GM12801 (cell line): Measurements from ENCODE around the gene TMEM59.

Experiments
- TF ChIP-seq, protein P1 (sequence below): IDR thresholded peaks from one replicate; pipeline ENCODE4 v1.5.1; 2011; ENCODE audit warnings: control low read depth; ENCODE audit not compliant: insufficient read length; ENCODE audit errors: extremely low read depth

Gene TMEM59

DNA sequence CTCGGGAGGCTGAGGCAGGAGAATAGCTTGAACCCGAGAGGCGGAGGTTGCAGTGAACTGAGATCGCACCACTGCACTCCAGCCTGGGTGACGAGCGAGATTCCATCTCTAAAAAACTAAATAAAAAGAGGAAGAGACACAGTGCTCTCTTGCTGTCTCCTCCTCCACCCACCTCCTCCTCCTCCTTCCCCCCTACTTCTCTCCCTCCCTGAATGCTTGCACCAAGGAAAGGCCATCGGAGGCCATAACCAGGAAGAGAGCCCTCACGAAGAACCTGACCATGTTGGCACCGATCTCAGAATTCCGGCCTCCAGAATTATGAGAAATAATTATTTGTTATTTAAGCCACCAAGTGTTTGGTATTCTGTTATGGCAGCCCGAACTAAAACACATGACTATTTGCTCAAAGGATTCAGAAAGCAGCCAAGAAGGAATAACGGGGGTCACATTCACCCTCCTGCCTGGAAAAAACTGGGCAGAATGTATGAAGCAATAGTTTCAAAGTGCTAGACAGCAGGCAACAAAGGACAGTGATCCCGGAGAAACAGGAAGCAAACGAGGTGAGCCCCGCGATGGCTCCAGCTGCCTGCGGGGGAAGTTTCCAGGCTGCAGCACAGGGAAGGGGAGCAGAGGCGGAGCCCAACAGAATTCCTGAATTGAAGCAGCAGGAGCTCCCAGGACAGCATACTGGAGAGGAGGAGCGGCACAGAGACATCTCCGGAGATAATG lies 70.8 kb downstream of the TMEM59 start:
- TF ChIP-seq, protein P1, sequence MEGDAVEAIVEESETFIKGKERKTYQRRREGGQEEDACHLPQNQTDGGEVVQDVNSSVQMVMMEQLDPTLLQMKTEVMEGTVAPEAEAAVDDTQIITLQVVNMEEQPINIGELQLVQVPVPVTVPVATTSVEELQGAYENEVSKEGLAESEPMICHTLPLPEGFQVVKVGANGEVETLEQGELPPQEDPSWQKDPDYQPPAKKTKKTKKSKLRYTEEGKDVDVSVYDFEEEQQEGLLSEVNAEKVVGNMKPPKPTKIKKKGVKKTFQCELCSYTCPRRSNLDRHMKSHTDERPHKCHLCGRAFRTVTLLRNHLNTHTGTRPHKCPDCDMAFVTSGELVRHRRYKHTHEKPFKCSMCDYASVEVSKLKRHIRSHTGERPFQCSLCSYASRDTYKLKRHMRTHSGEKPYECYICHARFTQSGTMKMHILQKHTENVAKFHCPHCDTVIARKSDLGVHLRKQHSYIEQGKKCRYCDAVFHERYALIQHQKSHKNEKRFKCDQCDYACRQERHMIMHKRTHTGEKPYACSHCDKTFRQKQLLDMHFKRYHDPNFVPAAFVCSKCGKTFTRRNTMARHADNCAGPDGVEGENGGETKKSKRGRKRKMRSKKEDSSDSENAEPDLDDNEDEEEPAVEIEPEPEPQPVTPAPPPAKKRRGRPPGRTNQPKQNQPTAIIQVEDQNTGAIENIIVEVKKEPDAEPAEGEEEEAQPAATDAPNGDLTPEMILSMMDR, result no peak

DNA sequence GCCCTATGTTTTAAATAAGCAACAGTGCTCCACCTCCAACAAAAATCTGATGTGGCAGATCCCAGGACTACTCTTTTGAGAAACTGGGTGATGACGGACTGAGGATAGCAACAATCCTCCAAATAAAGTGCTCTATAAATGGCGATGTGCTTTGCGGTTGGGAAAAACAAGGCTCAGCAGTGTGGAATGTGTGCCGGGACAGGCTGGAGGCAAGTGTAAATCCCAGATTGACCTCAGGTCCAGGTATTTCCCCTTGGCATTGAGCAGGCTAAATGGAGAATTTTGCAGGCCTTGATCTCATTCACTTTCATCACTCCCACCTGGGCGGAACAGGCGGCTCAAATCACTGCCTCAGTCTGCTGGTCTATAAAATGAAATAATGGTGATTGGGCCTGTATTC lies 71.8 kb downstream of the TMEM59 start:
- TF ChIP-seq, protein P1, result no peak

DNA sequence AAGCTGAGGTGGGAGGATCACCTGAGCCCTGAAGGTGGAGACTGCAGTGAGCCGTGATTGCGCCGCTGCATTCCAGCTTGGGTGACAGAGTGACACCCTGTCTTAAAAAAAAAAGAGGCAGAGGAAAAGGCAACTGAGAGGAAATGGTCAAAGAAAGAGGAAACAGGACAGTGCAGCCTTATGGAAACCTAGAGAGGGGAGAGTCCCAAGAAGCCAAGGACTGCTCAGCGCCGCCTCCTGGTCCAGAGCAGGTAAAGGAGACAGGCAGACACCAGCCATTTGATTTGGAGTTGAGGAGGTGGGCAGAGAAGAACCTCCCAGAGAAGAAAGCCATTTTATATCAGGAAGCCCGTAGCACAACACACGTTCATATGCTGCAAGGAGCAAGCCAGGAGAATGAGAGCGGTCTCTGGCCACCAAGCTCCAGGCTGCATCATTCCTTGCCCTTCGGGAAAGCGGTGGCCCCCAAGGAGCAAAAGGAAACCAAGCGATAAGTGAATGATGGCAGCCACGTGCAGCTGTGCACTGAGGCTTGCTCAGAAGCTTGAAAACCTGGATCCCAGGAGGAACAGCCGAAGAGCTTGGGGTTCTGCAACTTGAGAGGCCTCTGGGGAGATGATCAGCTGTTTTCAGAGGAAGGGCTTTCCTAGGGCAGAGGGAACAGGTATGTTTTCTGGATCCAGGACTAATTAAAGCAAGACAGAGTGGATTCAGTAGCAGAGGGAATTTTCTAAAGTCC lies 73.1 kb downstream of the TMEM59 start:
- TF ChIP-seq, protein P1, result no peak
